OCI-LY1 (cell line): ENCODE results near the gene SMYD3.

Experiments used
- EZH2 ChIP-seq: fragments of 200-600 bp; sonication (generic), shearing (Covaris generic); IDR thresholded peaks from 2 replicates; pipeline ENCODE4 v1.8.0; 2017; ENCODE audit warnings: borderline replicate concordance, mixed run types, mild to moderate bottlenecking, antibody characterized with exemption, low read length, moderate library complexity, mixed read lengths
- TF ChIP-seq, protein P1 (sequence below): fragments of 200-600 bp; sonication (generic), shearing (Covaris generic); IDR thresholded peaks from 2 replicates; pipeline ENCODE4 v1.5.1; 2017; ENCODE audit warnings: mild to moderate bottlenecking, antibody characterized with exemption, low read length, moderate library complexity, mixed read lengths

DNA sequence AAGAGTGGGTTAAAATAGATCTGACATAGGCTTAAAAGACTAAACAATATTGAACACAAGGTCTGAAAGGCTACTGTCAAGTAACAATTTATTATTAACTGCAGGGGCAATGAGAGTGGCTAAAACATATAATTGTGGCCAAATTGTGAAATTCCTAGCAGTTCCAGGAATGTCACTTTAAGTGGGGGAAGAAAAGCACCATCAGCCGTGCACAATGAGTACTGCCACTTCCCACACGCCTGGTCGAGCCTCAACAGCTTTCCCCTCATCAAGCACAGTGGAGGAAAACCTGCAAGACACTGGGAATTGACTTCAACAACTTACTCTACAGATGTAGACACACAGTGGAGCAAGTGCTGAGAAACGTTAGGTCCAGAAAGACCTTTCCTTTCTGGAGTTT, 42.6 kb upstream of the SMYD3 start:
- no peak for TF ChIP-seq EZH2
- TF ChIP-seq, protein P1, sequence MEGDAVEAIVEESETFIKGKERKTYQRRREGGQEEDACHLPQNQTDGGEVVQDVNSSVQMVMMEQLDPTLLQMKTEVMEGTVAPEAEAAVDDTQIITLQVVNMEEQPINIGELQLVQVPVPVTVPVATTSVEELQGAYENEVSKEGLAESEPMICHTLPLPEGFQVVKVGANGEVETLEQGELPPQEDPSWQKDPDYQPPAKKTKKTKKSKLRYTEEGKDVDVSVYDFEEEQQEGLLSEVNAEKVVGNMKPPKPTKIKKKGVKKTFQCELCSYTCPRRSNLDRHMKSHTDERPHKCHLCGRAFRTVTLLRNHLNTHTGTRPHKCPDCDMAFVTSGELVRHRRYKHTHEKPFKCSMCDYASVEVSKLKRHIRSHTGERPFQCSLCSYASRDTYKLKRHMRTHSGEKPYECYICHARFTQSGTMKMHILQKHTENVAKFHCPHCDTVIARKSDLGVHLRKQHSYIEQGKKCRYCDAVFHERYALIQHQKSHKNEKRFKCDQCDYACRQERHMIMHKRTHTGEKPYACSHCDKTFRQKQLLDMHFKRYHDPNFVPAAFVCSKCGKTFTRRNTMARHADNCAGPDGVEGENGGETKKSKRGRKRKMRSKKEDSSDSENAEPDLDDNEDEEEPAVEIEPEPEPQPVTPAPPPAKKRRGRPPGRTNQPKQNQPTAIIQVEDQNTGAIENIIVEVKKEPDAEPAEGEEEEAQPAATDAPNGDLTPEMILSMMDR: no peak
